ENCODE data around the gene DNAJB4. TPM values are rescaled to one million over a fixed set of nuclear protein-coding genes. Genes with fewer than 3 reads are reported as not detected.

DNAJB4 gene
- total and polyA plus RNA-seq, 2 of the 13 experiments (the other 11 are each of a cell fraction or from before 2014, with no cell fraction given): 4.4 to 18.6 TPM

DNA sequence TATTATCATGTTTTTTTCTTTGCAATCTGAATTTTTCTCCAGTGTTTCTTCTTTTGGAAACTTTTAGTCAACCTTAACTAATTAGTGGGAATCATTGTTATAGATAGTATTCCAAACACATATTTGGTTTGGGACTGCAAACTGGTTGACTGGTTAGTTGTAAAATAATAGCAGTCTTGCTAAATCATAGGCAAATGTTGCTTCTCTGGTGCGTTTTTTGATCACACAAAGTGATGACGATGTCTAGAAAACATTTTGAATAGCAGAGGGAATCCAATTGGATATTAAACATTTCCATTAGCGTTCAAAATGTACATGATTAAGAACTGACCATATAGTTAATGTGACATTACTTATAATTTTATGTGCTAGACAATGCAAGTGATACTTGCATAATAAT lies 4.5 kb downstream of the DNAJB4 start (continued):
- no peak for TF ChIP-seq ZSCAN25 (CRISPR knock-in tag; IDR thresholded peaks at IDR 0.05)
- TF ChIP-seq, protein P1, sequence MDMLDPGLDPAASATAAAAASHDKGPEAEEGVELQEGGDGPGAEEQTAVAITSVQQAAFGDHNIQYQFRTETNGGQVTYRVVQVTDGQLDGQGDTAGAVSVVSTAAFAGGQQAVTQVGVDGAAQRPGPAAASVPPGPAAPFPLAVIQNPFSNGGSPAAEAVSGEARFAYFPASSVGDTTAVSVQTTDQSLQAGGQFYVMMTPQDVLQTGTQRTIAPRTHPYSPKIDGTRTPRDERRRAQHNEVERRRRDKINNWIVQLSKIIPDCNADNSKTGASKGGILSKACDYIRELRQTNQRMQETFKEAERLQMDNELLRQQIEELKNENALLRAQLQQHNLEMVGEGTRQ (IDR thresholded peaks at IDR 0.05; ENCODE audit: low read depth, low read length): no peak
- TF ChIP-seq, protein P1 (CRISPR knock-in tag; IDR thresholded peaks at IDR 0.05; ENCODE audit: borderline replicate concordance): no peak
- TF ChIP-seq ZNF251 (CRISPR knock-in tag; IDR thresholded peaks at IDR 0.05): no peak
- TF ChIP-seq TBL1XR1 (IDR thresholded peaks at IDR 0.05; ENCODE audit: borderline replicate concordance, low read length, partially characterized antibody): no peak
- TF ChIP-seq NFE2L1 (CRISPR knock-in tag; IDR thresholded peaks at IDR 0.05; ENCODE audit: borderline replicate concordance): no peak
- no peak for TF ChIP-seq ZBTB7A (CRISPR knock-in tag; IDR thresholded peaks at IDR 0.05)
- TF ChIP-seq FOXP1 (IDR thresholded peaks at IDR 0.05): no peak
- no peak for TF ChIP-seq FOXP1 (CRISPR knock-in tag; IDR thresholded peaks at IDR 0.05)
- TF ChIP-seq SIN3A (IDR thresholded peaks at IDR 0.05; ENCODE audit: borderline replicate concordance, low read depth, low read length): no peak
- no peak for TF ChIP-seq ZNF33B (CRISPR knock-in tag; IDR thresholded peaks at IDR 0.05)
- no peak for TF ChIP-seq NR2C2 (CRISPR knock-in tag; IDR thresholded peaks at IDR 0.05; ENCODE audit: borderline replicate concordance)
- TF ChIP-seq, protein P2, sequence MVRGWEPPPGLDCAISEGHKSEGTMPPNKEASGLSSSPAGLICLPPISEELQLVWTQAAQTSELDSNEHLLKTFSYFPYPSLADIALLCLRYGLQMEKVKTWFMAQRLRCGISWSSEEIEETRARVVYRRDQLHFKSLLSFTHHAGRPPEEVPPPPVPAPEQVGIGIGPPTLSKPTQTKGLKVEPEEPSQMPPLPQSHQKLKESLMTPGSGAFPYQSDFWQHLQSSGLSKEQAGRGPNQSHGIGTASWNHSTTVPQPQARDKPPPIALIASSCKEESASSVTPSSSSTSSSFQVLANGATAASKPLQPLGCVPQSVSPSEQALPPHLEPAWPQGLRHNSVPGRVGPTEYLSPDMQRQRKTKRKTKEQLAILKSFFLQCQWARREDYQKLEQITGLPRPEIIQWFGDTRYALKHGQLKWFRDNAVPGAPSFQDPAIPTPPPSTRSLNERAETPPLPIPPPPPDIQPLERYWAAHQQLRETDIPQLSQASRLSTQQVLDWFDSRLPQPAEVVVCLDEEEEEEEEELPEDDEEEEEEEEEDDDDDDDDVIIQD (CRISPR knock-in tag; IDR thresholded peaks at IDR 0.05; ENCODE audit: low read depth): no peak
- TF ChIP-seq POLR2AphosphoS2 (IDR thresholded peaks at IDR 0.05; ENCODE audit: low read depth, low read length): no peak
